Lower leg skin (tissue), 3 donors: Measurements from ENCODE around the gene AGBL1.

Experiments
- CTCF ChIP-seq, 3 donors: fragments of 450-650 bp; IDR thresholded peaks; one replicate each; pipeline ENCODE4 v1.5.1; 2016; ENCODE audit warnings: antibody characterized with exemption in 3 of 3, mild to moderate bottlenecking in 3 of 3, moderate library complexity in 2 of 3
- POLR2A ChIP-seq, 2 donors: fragments of 450-650 bp; IDR thresholded peaks; one replicate each; pipeline ENCODE4 v1.6.1; 2016 to 2017; ENCODE audit warnings: antibody characterized with exemption in 2 of 2, mild to moderate bottlenecking in 1 of 2, moderate library complexity in 1 of 2

- TF ChIP-seq CTCF (IDR thresholded peaks at IDR 0.05) (no peak), POLR2A (IDR thresholded peaks at IDR 0.05) (no peak)
Observed at GRCh38 chr15:86159468-86159867, 79.8 kb downstream of the AGBL1 start.
